Right ventricle myocardium inferior (tissue), 1 donor: Measurements from ENCODE around the gene CCR9. TPM values are rescaled to one million over a fixed set of nuclear protein-coding genes. Genes with fewer than 3 reads are reported as not detected.
A peak's percentile ranks its signal among the peaks of the same experiment; 100 is the strongest.

ENCODE experiments used
- ATAC-seq: fragments of 200-7000 bp; cut with Tn5 transposase; one replicate; pipeline ENCODE4 v1.9.1; 2020; ENCODE audit warnings: mild to moderate bottlenecking, moderate library complexity
- DNase-seq: peaks from one replicate; pipeline ENCODE4 v3.0.0; 2021; ENCODE audit errors: missing footprints
- intact Hi-C: fragments of 100-400 bp; cut with DNase I; formaldehyde crosslinking; loops from one replicate; pipeline ENCODE4 v1.11.0; 2022
- total RNA-seq: library from RNA; stranded (reverse); fragmentation: NEBNext Ultra II Directional; extraction: Animal tissue kit (Norgen Biotek cat#: 25700); gene quantifications from one replicate; pipeline ENCODE4 v1.2.1, GENCODE V29; 2021
- donor health status: DM: no; HTN: yes; CAD: no; lungs with severe emphysema.

Gene CCR9
- total RNA-seq, 1 donor from 2014 or later: not detected

GRCh38 chr3:45896956-45897355, 10.6 kb downstream of the CCR9 start:
- intact Hi-C loops: no loop called here
- no peak for ATAC-seq
- no peak for DNase-seq

- no peak for DNase-seq
- intact Hi-C loops: no loop called here
- no peak for ATAC-seq
These were observed 18.6 kb downstream of the CCR9 start for GRCh38 chr3:45904931-45905330.

- ATAC-seq (no peak), DNase-seq (no peak)
- intact Hi-C loops: no loop called here
These were observed 19.4 kb downstream of the CCR9 start for GRCh38 chr3:45905755-45906154.

- ATAC-seq (peak; percentile 35), DNase-seq (no peak)
- intact Hi-C loops: no loop called here
These were observed 20.5 kb downstream of the CCR9 start for GRCh38 chr3:45906681-45907407.

GRCh38 chr3:45907769-45908705, 21.7 kb downstream of the CCR9 start:
- no peak for ATAC-seq
- no peak for DNase-seq
- intact Hi-C loops: no loop called here

- DNase-seq (no peak), ATAC-seq (no peak)
- intact Hi-C loops: no loop called here
These were observed 22.4 kb downstream of the CCR9 start for GRCh38 chr3:45908761-45909160.

GRCh38 chr3:45909542-45909941, 23.2 kb downstream of the CCR9 start:
- intact Hi-C loops: no loop called here
- DNase-seq (no peak), ATAC-seq (no peak)

- peak; percentile 40 for ATAC-seq
These were observed 24.5 kb downstream of the CCR9 start for GRCh38 chr3:45910892-45911291.

GRCh38 chr3:45911511-45912226, 25.3 kb downstream of the CCR9 start:
- DNase-seq (no peak), ATAC-seq (no peak)
- intact Hi-C loops: no loop called here

More at GRCh38 chr3:45910892-45911291, 24.5 kb downstream of the CCR9 start:
- intact Hi-C loops: no loop called here
- DNase-seq: no peak

GRCh38 chr3:45912435-45912834, 26.1 kb downstream of the CCR9 start:
- no peak for ATAC-seq
- intact Hi-C loops: no loop called here
- DNase-seq: no peak

- intact Hi-C loops: loop anchor here (5.0 kb wide), 1 partner anchor 152 kb away; no protein-coding TSS in a partner anchor
- ATAC-seq (no peak), DNase-seq (no peak)
These were observed 28.2 kb downstream of the CCR9 start for GRCh38 chr3:45914362-45915058.

- ATAC-seq (no peak), DNase-seq (no peak)
- intact Hi-C loops: loop anchor here (5.0 kb wide), 1 partner anchor 153 kb away; no protein-coding TSS in a partner anchor
These were observed 28.7 kb downstream of the CCR9 start for GRCh38 chr3:45915059-45915439.

- DNase-seq: no peak
- ATAC-seq: no peak
- intact Hi-C loops: loop anchor here (5.0 kb wide), 1 partner anchor 153 kb away; no protein-coding TSS in a partner anchor
These were observed 29.3 kb downstream of the CCR9 start for GRCh38 chr3:45915518-45916231.

GRCh38 chr3:45917146-45917898, 31.0 kb downstream of the CCR9 start:
- DNase-seq: no peak
- ATAC-seq: no peak
- intact Hi-C loops: loop anchor here (5.0 kb wide), 1 partner anchor 155 kb away; no protein-coding TSS in a partner anchor

GRCh38 chr3:45921158-45922038, 35.1 kb downstream of the CCR9 start:
- ATAC-seq (no peak), DNase-seq (no peak)
- intact Hi-C loops: no loop called here

GRCh38 chr3:45922039-45922326, 35.6 kb downstream of the CCR9 start:
- ATAC-seq: no peak
- DNase-seq: no peak
- intact Hi-C loops: no loop called here
